C1 segment of cervical spinal cord (tissue), 14 donors: ENCODE results near the gene CAMK2G.

Source experiments
- DNase-seq, 14 donors: peaks; one replicate each; lab custom pipeline; 2025; lab: John Stamatoyannopoulos, UW

CAMK2G gene

GRCh38 chr10:73773152-73773879 lies 101.0 kb downstream of the CAMK2G start:
- DNase-seq = peak in 4 of 14 donors; percentile 37 to 50 (median 48)

GRCh38 chr10:73772281-73773151 lies 101.8 kb downstream of the CAMK2G start:
- DNase-seq = peak in 13 of 14 donors; percentile 61 to 93 (median 84)

GRCh38 chr10:73771722-73772280 lies 102.6 kb downstream of the CAMK2G start:
- DNase-seq = peak in 1 of 14 donors; percentile 34

GRCh38 chr10:73769396-73769795 lies 105.0 kb downstream of the CAMK2G start:
- no peak for DNase-seq

- no peak for DNase-seq
Observed at GRCh38 chr10:73768881-73769280, 105.5 kb downstream of the CAMK2G start.

- no peak for DNase-seq
Observed at GRCh38 chr10:73765066-73765465, 109.3 kb downstream of the CAMK2G start.

GRCh38 chr10:73763343-73763742 lies 111.0 kb downstream of the CAMK2G start:
- no peak for DNase-seq

- no peak for DNase-seq
Observed at GRCh38 chr10:73762915-73763314, 111.4 kb downstream of the CAMK2G start.
